B cell (primary cell): ENCODE data around the gene TMOD1. TPM values are rescaled to one million over a fixed set of nuclear protein-coding genes. Genes with fewer than 3 reads are reported as not detected.

Experiments used
- ATAC-seq: fragments of 200-7000 bp; cut with Tn5 transposase; one replicate; pipeline ENCODE4 v1.10.0; 2021; ENCODE audit warnings: low read depth, mild to moderate bottlenecking, moderate number of reproducible peaks, moderate library complexity
- CTCF ChIA-PET: fragments of 350-600 bp; sonication (Branson Sonifier 250); formaldehyde crosslinking; loops from one replicate; lab custom pipeline; 2021; ENCODE audit warnings: antibody characterized with exemption, inconsistent platforms; lab: Charles Lee
- POLR2A ChIA-PET: fragments of 350-600 bp; sonication (Branson Sonifier 250); formaldehyde crosslinking; loops from one replicate; lab custom pipeline; 2021; ENCODE audit warnings: antibody characterized with exemption; lab: Charles Lee
- DNase-seq: peaks from one replicate; pipeline ENCODE4 v3.0.0; 2013
- H2AFZ ChIP-seq: 2 replicates; pipeline ENCODE4 v1.6.1; 2012; ENCODE audit warnings: mild to moderate bottlenecking, low read depth, low read length; ENCODE audit not compliant: insufficient read depth, poor library complexity, severe bottlenecking
- H3K27ac ChIP-seq, 2 donors: 1 replicate in 1 of 2; 2 replicates in 1 of 2; pipeline ENCODE4 v1.5.1; 2012 to 2013; ENCODE audit warnings: low read length in 2 of 2, mild to moderate bottlenecking in 2 of 2, moderate library complexity in 1 of 2
- H3K27me3 ChIP-seq, 4 experiments: fragments of 200-600 bp in 1 of 4; sonication (generic) in 1 of 4; replicated peaks in 1 of 4; 1 replicate in 2 of 4; 2 replicates in 2 of 4; pipeline versions ENCODE4 v1.6.1 to v1.7.0; 2013 to 2016; ENCODE audit warnings: low read length in 3 of 4, mild to moderate bottlenecking in 2 of 4, mixed read lengths in 1 of 4, moderate library complexity in 1 of 4; ENCODE audit not compliant: insufficient read depth in 4 of 4, control insufficient read depth in 3 of 4; ENCODE audit errors: control extremely low read depth in 1 of 4
- H3K36me3 ChIP-seq, 2 experiments: replicated peaks in 1 of 2; 1 replicate in 1 of 2; 2 replicates in 1 of 2; pipeline versions ENCODE4 v1.6.1 to v1.7.1; 2013; ENCODE audit warnings: low read length in 1 of 2; ENCODE audit not compliant: insufficient read depth in 2 of 2, control insufficient read depth in 1 of 2; ENCODE audit errors: control extremely low read depth in 1 of 2, extremely low read depth in 1 of 2
- H3K4me1 ChIP-seq, 2 donors: fragments of 200-600 bp in 1 of 2; sonication (generic) in 1 of 2; 1 replicate in 1 of 2; 2 replicates in 1 of 2; pipeline versions ENCODE4 v1.5.1 to v1.6.1; 2013 to 2017; ENCODE audit warnings: low read length in 2 of 2; ENCODE audit not compliant: control insufficient read depth in 2 of 2, insufficient read depth in 2 of 2
- H3K4me2 ChIP-seq: replicated peaks from 2 replicates; pipeline ENCODE3; 2012; ENCODE audit warnings: mild to moderate bottlenecking, low read depth, low read length; ENCODE audit not compliant: poor library complexity, severe bottlenecking
- H3K4me3 ChIP-seq, 5 experiments: fragments of 200-600 bp in 1 of 5; sonication (generic) in 1 of 5; 1 replicate in 3 of 5; 2 replicates in 2 of 5; pipeline versions ENCODE4 v1.5.1 to v1.7.0; 2011 to 2016; ENCODE audit warnings: low read length in 4 of 5, mild to moderate bottlenecking in 4 of 5, low read depth in 2 of 5, control low read depth in 1 of 5, moderate library complexity in 1 of 5; ENCODE audit not compliant: insufficient read depth in 1 of 5; ENCODE audit errors: control extremely low read depth in 1 of 5, extremely low read depth in 1 of 5
- H3K79me2 ChIP-seq: fragments of 200-600 bp; sonication (generic); one replicate; pipeline ENCODE4 v1.6.0; 2016; ENCODE audit warnings: low read length; ENCODE audit not compliant: control insufficient read depth, insufficient read depth
- H3K9ac ChIP-seq: fragments of 200-600 bp; sonication (generic); 2 replicates; pipeline ENCODE4 v1.6.1; 2017; ENCODE audit warnings: mild to moderate bottlenecking, low read length, moderate library complexity
- H3K9me3 ChIP-seq, 3 donors: one replicate each; pipeline versions ENCODE4 v1.6.1 to v1.7.1; 2013; ENCODE audit warnings: low read length in 2 of 3; ENCODE audit not compliant: control insufficient read depth in 2 of 3, insufficient read depth in 1 of 3; ENCODE audit errors: control extremely low read depth in 1 of 3
- H4K20me1 ChIP-seq: 2 replicates; pipeline ENCODE4 v1.6.0; 2012; ENCODE audit warnings: mild to moderate bottlenecking, low read length; ENCODE audit not compliant: insufficient read depth, control insufficient read depth, poor library complexity, severe bottlenecking
- H3K27ac Mint-ChIP-seq: one replicate; pipeline ENCODE4 v1.8.0; 2021; ENCODE audit warnings: mixed read lengths
- H3K27me3 Mint-ChIP-seq: one replicate; pipeline ENCODE4 v1.8.0; 2021; ENCODE audit warnings: mixed read lengths
- H3K4me1 Mint-ChIP-seq: one replicate; pipeline ENCODE4 v1.8.0; 2021; ENCODE audit warnings: mixed read lengths
- H3K4me3 Mint-ChIP-seq: one replicate; pipeline ENCODE4 v1.8.0; 2021; ENCODE audit warnings: mixed read lengths
- H3K9me3 Mint-ChIP-seq: one replicate; pipeline ENCODE4 v1.8.0; 2022; ENCODE audit warnings: mixed read lengths; ENCODE audit not compliant: insufficient read depth
- CTCF ChIP-seq: fragments of 200-600 bp; IDR thresholded peaks from one replicate; pipeline ENCODE4 v1.8.0; 2022; ENCODE audit warnings: antibody characterized with exemption, mild to moderate bottlenecking
- EZH2 ChIP-seq: IDR thresholded peaks from 2 replicates; pipeline ENCODE4 v1.6.1; 2012; ENCODE audit warnings: borderline replicate concordance, low read depth, mild to moderate bottlenecking, moderate library complexity, low read length; ENCODE audit not compliant: insufficient read depth, poor library complexity, severe bottlenecking
- whole genome bisulfite sequencing: methylation state at CpG from one replicate; pipeline ENCODE4 v1.1.5; 2013; ENCODE audit warnings: missing lambda C conversion rate; ENCODE audit not compliant: insufficient coverage; 5-methylcytosine and 5-hydroxymethylcytosine counted together
- intact Hi-C: fragments of 100-400 bp; cut with micrococcal nuclease; formaldehyde crosslinking; loops from one replicate; pipeline ENCODE4 v1.10.0; 2022
- polyA plus RNA-seq: library from polyadenylated mRNA; depleted of rRNA; stranded (reverse); fragments of >200 nt; gene quantifications from 2 replicates; pipeline ENCODE4 v1.2.3, GENCODE V29; 2012
- total RNA-seq, 2 donors: library from RNA; stranded (reverse); fragments of 120-200 nt in 1 of 2; gene quantifications; 1 replicate in 1 of 2; 2 replicates in 1 of 2; pipeline versions ENCODE4 v1.2.3 to v1.2.4, GENCODE V29; 2013 to 2022

Gene TMOD1
- total and polyA plus RNA-seq, 2 donors (not counting 1 experiment from before 2014, with no cell fraction given), result 0.30 to 2.5 TPM

DNA sequence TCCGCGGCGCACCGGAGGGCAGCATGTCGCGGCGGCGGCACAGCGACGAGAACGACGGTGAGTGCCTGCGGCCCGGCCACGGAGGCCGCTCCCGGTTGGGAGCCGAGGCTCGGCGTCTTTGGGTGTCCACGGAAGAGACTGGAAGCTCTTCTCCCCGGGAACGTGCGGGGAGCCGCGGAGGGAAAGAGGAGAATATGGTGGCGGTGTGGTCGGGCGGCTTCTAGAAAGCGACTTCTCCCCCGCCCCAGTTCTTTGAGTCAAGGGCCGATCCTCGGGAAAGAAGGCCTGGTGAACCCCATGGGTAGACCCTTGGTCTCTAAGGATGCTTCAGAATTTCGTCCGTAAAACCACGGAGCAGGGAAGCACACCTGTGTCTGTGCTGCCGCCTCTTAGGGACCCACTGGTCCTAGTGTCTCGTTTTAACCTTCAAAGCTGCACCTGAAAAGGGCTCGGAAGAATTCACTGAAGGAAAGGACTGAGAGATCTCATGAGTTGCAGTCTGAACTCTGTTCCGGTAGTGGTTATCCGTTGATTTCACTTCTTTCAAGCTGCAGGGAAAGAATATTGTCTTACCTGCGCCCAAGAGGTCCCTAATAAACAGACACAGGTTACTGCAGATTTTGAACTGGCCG lies 132.5 kb downstream of the TMOD1 start:
- H3K27ac Mint-ChIP-seq, result peak overlapping the region; percentile 98
- Histone ChIP-seq H4K20me1 (peaks cover 24% of the 10 kb centered on the region), H3K4me1 (peaks cover 26 to 36% of the 10 kb centered on the region in 2 donors), H3K9me3 (no peaks in the 10 kb centered on the region), H3K4me2 (peak overlapping the region; percentile 72), H3K27me3 (no peaks in the 10 kb centered on the region), H2AFZ (peak overlapping the region; percentile 94), H3K79me2 (peaks cover 83% of the 10 kb centered on the region), H3K9ac (peak overlapping the region; percentile 96), H3K4me3 (peak overlapping the region; percentile 94 to 99 (median 95)), H3K27ac (peak overlapping the region; percentile 92 to 93), H3K36me3 (no peaks in the 10 kb centered on the region)
- DNase-seq (no peak), ATAC-seq (no peak)
- H3K4me3 Mint-ChIP-seq, result peak overlapping the region; percentile 97
- no peaks in the 10 kb centered on the region for H3K27me3 Mint-ChIP-seq
- under 1% methylated on average over 41 of the region's 43 CpGs for WGBS
- H3K4me1 Mint-ChIP-seq, result peaks cover 60% of the 10 kb centered on the region
- ChIA-PET CTCF (interaction anchor here (0.7 to 4.9 kb wide), 8 partner anchors 9 to 777 kb away, joined by 3 to 30 read pairs (median 6); partner anchors contain the start of genes TBC1D2 and TDRD7), POLR2A (interaction anchor here (0.9 to 1.3 kb wide), 4 partner anchors 63 to 350 kb away, joined by 3 to 10 read pairs (median 8); partner anchors contain the start of genes TDRD7, TRMO and XPA)
- intact Hi-C loops, result loop anchor here (1.0 to 10.0 kb wide), 9 partner anchors 63 to 1757 kb away; partner anchors contain the start of genes ERCC6L2, NANS, TDRD7 and TRMO
- no peaks in the 10 kb centered on the region for H3K9me3 Mint-ChIP-seq
- TF ChIP-seq CTCF (no peak), EZH2 (no peak)

- Histone ChIP-seq H2AFZ (no peak overlapping the region), H3K79me2 (peaks cover 83% of the 10 kb centered on the region), H3K4me1 (peaks cover 26 to 36% of the 10 kb centered on the region in 2 donors), H3K9me3 (no peaks in the 10 kb centered on the region), H3K36me3 (no peaks in the 10 kb centered on the region), H3K27ac (peak overlapping the region in 1 of 2 donors; percentile 92), H3K4me3 (peak overlapping the region in 1 of 5 experiments; percentile 96), H4K20me1 (peaks cover 32% of the 10 kb centered on the region), H3K4me2 (peak overlapping the region; percentile 72), H3K9ac (no peak overlapping the region), H3K27me3 (no peaks in the 10 kb centered on the region)
- Mint-ChIP-seq H3K9me3 (no peaks in the 10 kb centered on the region), H3K4me3 (peak overlapping the region; percentile 97), H3K27me3 (no peaks in the 10 kb centered on the region), H3K4me1 (peaks cover 61% of the 10 kb centered on the region), H3K27ac (no peak overlapping the region)
- WGBS, result 94% methylated on average over 5 of the region's 7 CpGs
- TF ChIP-seq CTCF (no peak), EZH2 (no peak)
- CTCF ChIA-PET, result no interaction called here
- DNase-seq, result no peak
- no peak for ATAC-seq
- POLR2A ChIA-PET, result interaction anchor here (0.7 kb wide), 1 partner anchor 31 kb away, joined by 3 read pairs; no protein-coding TSS in a partner anchor
- intact Hi-C loops, result loop anchor here (10.0 kb wide), 1 partner anchor 1070 kb away; no protein-coding TSS in a partner anchor
Observed at GRCh38 chr9:97635026-97635425, 133.6 kb downstream of the TMOD1 start.
